ENCODE data around the gene JMY. TPM values are rescaled to one million over a fixed set of nuclear protein-coding genes. Genes with fewer than 3 reads are reported as not detected.

The JMY gene
- total and polyA plus RNA-seq, 2 donors (not counting 3 experiments of a cell fraction or from before 2014, with no cell fraction given) = 1.5 to 6.5 TPM

DNA sequence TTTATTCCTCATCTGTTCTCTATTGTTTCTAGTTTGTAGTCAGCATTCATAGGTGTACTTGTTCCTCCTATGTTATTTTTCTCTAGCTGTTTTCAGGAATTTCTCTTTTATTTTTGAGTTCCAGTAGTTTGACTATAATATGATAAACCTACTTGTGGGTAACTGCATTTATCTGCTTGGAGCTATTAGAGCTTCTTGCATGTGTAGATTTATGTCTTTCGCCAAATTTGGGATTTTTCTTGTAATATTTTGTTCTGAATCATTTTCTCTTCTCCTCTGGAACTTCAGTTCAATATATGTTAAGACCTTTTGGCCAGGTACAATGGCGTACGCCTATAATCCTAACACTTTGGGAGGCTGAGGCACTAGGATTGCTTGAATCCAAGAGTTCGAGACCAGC is 37.4 kb downstream of the JMY start:
- H3K4me2 ChIP-seq (ENCODE audit: insufficient read depth, low read length) = no peak overlapping the region
- H3K27ac ChIP-seq (ENCODE audit: insufficient read depth, low read depth, low read length) = no peak overlapping the region
- no peak overlapping the region for H3K4me3 ChIP-seq (replicated peaks in 1 of 3; ENCODE audit: insufficient read depth in 1 of 3, low read depth in 1 of 3, low read length in 3 of 3)
- no peak for TF ChIP-seq GATA2 (IDR thresholded peaks at IDR 0.05; ENCODE audit: insufficient read depth, insufficient read length, low read depth, low read length)
- TF ChIP-seq, protein P1, sequence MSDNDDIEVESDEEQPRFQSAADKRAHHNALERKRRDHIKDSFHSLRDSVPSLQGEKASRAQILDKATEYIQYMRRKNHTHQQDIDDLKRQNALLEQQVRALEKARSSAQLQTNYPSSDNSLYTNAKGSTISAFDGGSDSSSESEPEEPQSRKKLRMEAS (IDR thresholded peaks at IDR 0.05; ENCODE audit: insufficient read depth, insufficient read length) = no peak
- TF ChIP-seq JUN (IDR thresholded peaks at IDR 0.05; ENCODE audit: borderline replicate concordance, insufficient read depth, insufficient read length, low read depth) = no peak
- no peak for TF ChIP-seq FOS (IDR thresholded peaks at IDR 0.05; ENCODE audit: borderline replicate concordance, insufficient read depth, low read length)
- no peak for TF ChIP-seq POLR2AphosphoS5 (IDR thresholded peaks at IDR 0.05; ENCODE audit: insufficient read depth, low read depth, low read length)
- TF ChIP-seq POLR2A (IDR thresholded peaks at IDR 0.05; ENCODE audit: low read depth, low read length) = no peak
- TF ChIP-seq EZH2 (IDR thresholded peaks at IDR 0.05; ENCODE audit: borderline replicate concordance, low read depth, low read length, severe bottlenecking) = no peak
- no peak for TF ChIP-seq MYC (IDR thresholded peaks at IDR 0.05; ENCODE audit: low read depth, low read length)
- TF ChIP-seq, protein P2, sequence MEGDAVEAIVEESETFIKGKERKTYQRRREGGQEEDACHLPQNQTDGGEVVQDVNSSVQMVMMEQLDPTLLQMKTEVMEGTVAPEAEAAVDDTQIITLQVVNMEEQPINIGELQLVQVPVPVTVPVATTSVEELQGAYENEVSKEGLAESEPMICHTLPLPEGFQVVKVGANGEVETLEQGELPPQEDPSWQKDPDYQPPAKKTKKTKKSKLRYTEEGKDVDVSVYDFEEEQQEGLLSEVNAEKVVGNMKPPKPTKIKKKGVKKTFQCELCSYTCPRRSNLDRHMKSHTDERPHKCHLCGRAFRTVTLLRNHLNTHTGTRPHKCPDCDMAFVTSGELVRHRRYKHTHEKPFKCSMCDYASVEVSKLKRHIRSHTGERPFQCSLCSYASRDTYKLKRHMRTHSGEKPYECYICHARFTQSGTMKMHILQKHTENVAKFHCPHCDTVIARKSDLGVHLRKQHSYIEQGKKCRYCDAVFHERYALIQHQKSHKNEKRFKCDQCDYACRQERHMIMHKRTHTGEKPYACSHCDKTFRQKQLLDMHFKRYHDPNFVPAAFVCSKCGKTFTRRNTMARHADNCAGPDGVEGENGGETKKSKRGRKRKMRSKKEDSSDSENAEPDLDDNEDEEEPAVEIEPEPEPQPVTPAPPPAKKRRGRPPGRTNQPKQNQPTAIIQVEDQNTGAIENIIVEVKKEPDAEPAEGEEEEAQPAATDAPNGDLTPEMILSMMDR (IDR thresholded peaks at IDR 0.05; ENCODE audit: extremely low read depth in 1 of 2, insufficient read depth in 1 of 2, low read depth in 1 of 2, low read length in 2 of 2) = no peak
- no peaks in the 10 kb centered on the region for H3K9me3 ChIP-seq (replicated peaks; ENCODE audit: control insufficient read depth, insufficient read depth, low read length)
- H3K79me2 ChIP-seq (ENCODE audit: control insufficient read depth, insufficient read depth, low read length) = no peaks in the 10 kb centered on the region
- no peaks in the 10 kb centered on the region for H3K9me1 ChIP-seq (replicated peaks; ENCODE audit: control insufficient read depth, extremely low read depth, insufficient read depth, low read length)
- dilution Hi-C loops (cut with MboI; ENCODE audit: extremely low pct_ligation_motif_present, low sequenced_read_pairs) = no loop called here
- H4K20me1 ChIP-seq (replicated peaks; ENCODE audit: control insufficient read depth, extremely low read depth, insufficient read depth, low read length) = no peaks in the 10 kb centered on the region
- no peaks in the 10 kb centered on the region for H3K27me3 ChIP-seq (ENCODE audit: control insufficient read depth in 2 of 2, insufficient read depth in 2 of 2, low read length in 2 of 2)
- no peaks in the 10 kb centered on the region for H3K36me3 ChIP-seq (ENCODE audit: control insufficient read depth in 2 of 2, extremely low read depth in 1 of 2, insufficient read depth in 2 of 2, low read length in 2 of 2)
- H2AFZ ChIP-seq (ENCODE audit: low read depth, low read length) = no peak overlapping the region
- ChIA-PET POLR2A (no interaction called here), CTCF (interaction anchor here (0.6 kb wide), 1 partner anchor 12 kb away, joined by 3 read pairs; no protein-coding TSS in a partner anchor)
- FAIRE-seq (no peak), DNase-seq (ENCODE audit: low read depth, low spot score) (no peak)
- peaks cover 8% of the 10 kb centered on the region for H3K4me1 ChIP-seq (ENCODE audit: control insufficient read depth, extremely low read depth, insufficient read depth, low read length)
- intact Hi-C loops (cut with micrococcal nuclease) = no loop called here
- H3K9ac ChIP-seq (replicated peaks; ENCODE audit: extremely low read depth, insufficient read depth, low read length) = no peak overlapping the region
- no TSS peak for BruUV-seq (replicated peaks)
